ENCODE measurements around the gene GRIN2D.
"Not testable (repeated sequence)": the region's sequence is repeated elsewhere in the genome, so short reads cannot be mapped to it uniquely, and the experiment has no call there.

Gene GRIN2D

GRCh38 chr19:48371367-48371766 is 22.1 kb upstream of the GRIN2D start:
- no peak for DNase-seq (ENCODE audit: low read depth in 4 of 4, low spot score in 1 of 4)

- DNase-seq (ENCODE audit: low read depth in 4 of 4, low spot score in 1 of 4): not testable (repeated sequence)
These were observed 21.7 kb upstream of the GRIN2D start for GRCh38 chr19:48371771-48372170.

- DNase-seq (ENCODE audit: low read depth in 4 of 4, low spot score in 1 of 4): no peak
These were observed 20.6 kb upstream of the GRIN2D start for GRCh38 chr19:48372904-48373303.

DNA sequence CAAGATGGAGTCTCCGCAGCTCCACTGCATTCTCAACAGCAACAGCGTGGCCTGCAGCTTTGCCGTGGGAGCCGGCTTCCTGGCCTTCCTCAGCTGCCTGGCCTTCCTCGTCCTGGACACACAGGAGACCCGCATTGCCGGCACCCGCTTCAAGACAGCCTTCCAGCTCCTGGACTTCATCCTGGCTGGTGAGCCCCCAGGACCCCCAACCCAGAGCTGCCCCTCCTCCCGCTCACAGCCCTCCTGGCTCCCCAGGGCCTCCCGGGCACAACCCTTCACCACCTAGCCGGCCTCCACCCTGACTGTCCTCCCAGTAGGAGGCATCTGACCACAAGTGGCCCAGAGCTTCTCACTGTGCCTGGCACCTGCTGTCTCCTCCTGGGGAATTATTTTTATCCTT is 19.9 kb upstream of the GRIN2D start:
- no peak for DNase-seq (ENCODE audit: low read depth in 4 of 4, low spot score in 1 of 4)

- no peak for DNase-seq (ENCODE audit: low read depth in 4 of 4, low spot score in 1 of 4)
These were observed 15.3 kb upstream of the GRIN2D start for GRCh38 chr19:48378194-48378570.

- DNase-seq (ENCODE audit: low read depth in 4 of 4, low spot score in 1 of 4): no peak
These were observed 14.4 kb upstream of the GRIN2D start for GRCh38 chr19:48379058-48379457.

DNA sequence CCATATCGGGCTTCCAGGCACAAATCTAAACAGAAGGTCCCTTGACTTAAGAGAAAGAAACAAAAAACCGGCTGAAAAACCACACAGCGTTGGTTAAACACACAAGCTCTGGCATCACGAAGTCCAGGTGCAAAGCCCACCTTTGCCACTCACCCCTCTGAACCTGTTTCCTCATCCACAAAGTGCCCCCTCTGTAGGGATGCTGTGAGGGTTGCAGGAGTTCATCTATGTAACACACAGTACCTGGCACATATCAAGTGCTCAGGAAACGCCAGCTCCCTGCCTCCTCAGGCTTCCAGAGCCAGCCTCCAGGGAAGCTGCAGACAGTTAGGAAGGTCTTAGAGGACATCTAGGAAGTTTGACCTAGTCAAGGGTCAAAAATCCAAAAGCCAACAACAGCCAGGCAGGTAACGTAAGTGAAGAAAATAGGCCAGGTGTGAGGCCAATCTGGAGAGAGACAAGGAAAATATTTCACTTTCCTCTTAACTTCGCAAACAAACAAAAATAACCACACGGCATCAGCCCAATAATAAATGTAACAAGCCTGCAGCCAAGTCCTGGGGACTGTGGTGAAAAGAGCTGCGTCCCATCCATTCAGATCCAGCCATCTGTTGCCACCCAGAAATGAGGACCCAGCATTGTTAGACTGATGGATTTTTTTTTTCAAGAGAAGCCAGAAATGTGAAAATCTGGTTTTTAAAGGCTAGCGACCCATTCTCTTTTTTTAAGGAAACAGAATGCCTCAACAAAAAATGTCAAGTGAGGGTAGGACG is 12.1 kb upstream of the GRIN2D start:
- DNase-seq (ENCODE audit: low read depth in 4 of 4, low spot score in 1 of 4): no peak

GRCh38 chr19:48382286-48382685 is 11.2 kb upstream of the GRIN2D start:
- DNase-seq (ENCODE audit: low read depth in 4 of 4, low spot score in 1 of 4): no peak

GRCh38 chr19:48385461-48386087 is 7.9 kb upstream of the GRIN2D start:
- DNase-seq (ENCODE audit: low read depth in 4 of 4, low spot score in 1 of 4): no peak

DNA sequence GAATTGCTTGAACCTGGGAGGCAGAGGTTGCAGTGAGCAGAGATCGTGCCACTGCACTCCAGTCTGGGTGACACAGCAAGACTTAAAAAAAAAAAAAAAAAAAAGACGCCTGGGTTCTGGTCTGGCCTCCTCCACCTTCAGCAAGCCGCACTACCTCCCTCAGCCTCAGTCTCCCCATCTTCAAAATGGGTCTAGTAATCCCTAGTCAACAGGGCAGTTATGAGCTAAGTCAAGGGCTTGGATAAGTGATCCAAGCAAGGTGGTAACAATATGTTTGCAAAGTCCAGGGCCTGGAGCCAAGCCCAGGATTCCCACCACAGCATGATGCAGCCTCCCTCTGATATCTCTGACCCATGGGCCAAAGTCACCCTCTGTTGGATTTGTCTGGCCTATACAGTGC is 6.5 kb upstream of the GRIN2D start:
- DNase-seq (ENCODE audit: low read depth in 4 of 4, low spot score in 1 of 4): no peak

GRCh38 chr19:48390188-48391099 is 3.0 kb upstream of the GRIN2D start:
- peak in 2 of 4 experiments; percentile 41 to 53 for DNase-seq (ENCODE audit: low read depth in 4 of 4, low spot score in 1 of 4)

- peak; percentile 47 to 65 (median 53) for DNase-seq (ENCODE audit: low read depth in 4 of 4, low spot score in 1 of 4)
These were observed 2.1 kb upstream of the GRIN2D start, which contains the start of gene KDELR1 for GRCh38 chr19:48391100-48392005. Gene KDELR1 (minus strand): TSS chr19:48391551. CDS start chr19:48391358, 193 bp downstream.

GRCh38 chr19:48392006-48392344 is 1.5 kb upstream of the GRIN2D start:
- DNase-seq (ENCODE audit: low read depth in 4 of 4, low spot score in 1 of 4): not testable (repeated sequence)

DNA sequence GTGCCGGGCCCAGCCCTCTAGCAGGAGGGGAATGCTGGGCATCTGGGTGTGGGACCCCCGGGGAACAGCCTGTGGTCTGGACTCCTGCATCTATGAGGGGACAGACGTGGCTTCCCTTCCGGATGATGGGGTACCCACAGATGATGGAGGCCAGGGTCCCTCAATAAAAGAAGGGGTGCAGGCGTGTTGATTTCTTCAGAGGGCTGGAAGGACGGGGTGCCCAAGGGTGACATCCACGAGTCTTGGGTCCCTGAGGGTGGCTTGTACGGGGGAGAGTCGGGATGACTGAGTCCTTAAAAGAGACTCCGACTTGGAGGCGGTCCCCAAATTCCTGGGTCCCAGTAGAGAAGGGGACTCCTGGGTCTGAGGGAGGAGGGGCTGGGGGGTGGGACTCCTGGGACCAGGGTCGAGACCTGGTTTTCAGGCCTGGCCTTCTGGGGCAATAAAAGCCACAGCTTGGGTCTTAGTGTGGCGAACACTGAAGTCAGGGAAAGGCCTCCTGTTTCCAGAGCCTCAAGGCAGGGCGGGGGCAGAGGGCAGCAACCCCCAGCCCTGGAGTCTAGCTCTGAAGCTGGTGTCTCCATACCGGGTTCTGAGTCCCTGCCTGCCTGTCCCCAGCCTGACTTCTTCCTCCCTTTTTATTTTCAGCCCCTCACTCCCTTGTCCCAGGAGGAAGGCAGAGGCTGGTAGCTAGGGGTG is 459 bp upstream of the GRIN2D start:
- no peak for DNase-seq (ENCODE audit: low read depth in 4 of 4, low spot score in 1 of 4)

GRCh38 chr19:48394331-48395169 is 1.1 kb downstream of the GRIN2D start:
- no peak for DNase-seq (ENCODE audit: low read depth in 4 of 4, low spot score in 1 of 4)

DNA sequence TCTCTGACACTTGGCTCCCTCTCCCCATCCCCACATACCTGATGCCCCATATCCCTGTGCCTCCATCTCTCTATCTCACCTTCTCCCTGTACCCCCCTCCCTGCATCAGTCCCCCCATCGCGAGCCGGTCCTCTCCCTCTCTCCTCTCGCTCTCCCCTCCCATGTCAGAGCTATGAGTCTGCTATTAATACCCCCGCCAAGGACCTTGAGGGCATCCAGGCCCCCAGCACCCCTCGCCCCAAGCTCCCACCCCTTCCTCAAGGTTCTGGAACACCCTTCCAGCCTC is 1.6 kb downstream of the GRIN2D start:
- DNase-seq (ENCODE audit: low read depth in 4 of 4, low spot score in 1 of 4): no peak

GRCh38 chr19:48395499-48395898 is 2.0 kb downstream of the GRIN2D start:
- no peak for DNase-seq (ENCODE audit: low read depth in 4 of 4, low spot score in 1 of 4)

- DNase-seq (ENCODE audit: low read depth in 4 of 4, low spot score in 1 of 4): no peak
These were observed 2.8 kb downstream of the GRIN2D start for GRCh38 chr19:48396016-48396823.

GRCh38 chr19:48396824-48397176 is 3.3 kb downstream of the GRIN2D start:
- no peak for DNase-seq (ENCODE audit: low read depth in 4 of 4, low spot score in 1 of 4)
